Measurements from ENCODE around the gene ZPLD1.

ZPLD1 gene

GRCh38 chr3:102466001-102466400 lies 31.2 kb downstream of the ZPLD1 start:
- no peak for DNase-seq (ENCODE audit: low read depth in 1 of 2, low spot score in 1 of 2)

- DNase-seq (ENCODE audit: low read depth in 1 of 2, low spot score in 1 of 2) = no peak
These were observed 35.3 kb downstream of the ZPLD1 start for GRCh38 chr3:102470066-102470465.

GRCh38 chr3:102471001-102471400 lies 36.2 kb downstream of the ZPLD1 start:
- no peak for DNase-seq (ENCODE audit: low read depth in 1 of 2, low spot score in 1 of 2)

GRCh38 chr3:102471491-102471890 lies 36.7 kb downstream of the ZPLD1 start:
- DNase-seq (ENCODE audit: low read depth in 1 of 2, low spot score in 1 of 2) = no peak

- no peak for DNase-seq (ENCODE audit: low read depth in 1 of 2, low spot score in 1 of 2)
These were observed 38.8 kb downstream of the ZPLD1 start for GRCh38 chr3:102473648-102474047.

GRCh38 chr3:102474207-102474606 lies 39.4 kb downstream of the ZPLD1 start:
- DNase-seq (ENCODE audit: low read depth in 1 of 2, low spot score in 1 of 2) = no peak

- no peak for DNase-seq (ENCODE audit: low read depth in 1 of 2, low spot score in 1 of 2)
These were observed 41.4 kb downstream of the ZPLD1 start for GRCh38 chr3:102476198-102476597.

GRCh38 chr3:102478160-102478559 lies 43.3 kb downstream of the ZPLD1 start:
- no peak for DNase-seq (ENCODE audit: low read depth in 1 of 2, low spot score in 1 of 2)

GRCh38 chr3:102480139-102480538 lies 45.3 kb downstream of the ZPLD1 start:
- DNase-seq (ENCODE audit: low read depth in 1 of 2, low spot score in 1 of 2) = no peak

- no peak for DNase-seq (ENCODE audit: low read depth in 1 of 2, low spot score in 1 of 2)
These were observed 46.2 kb downstream of the ZPLD1 start for GRCh38 chr3:102481050-102481449.

- DNase-seq (ENCODE audit: low read depth in 1 of 2, low spot score in 1 of 2) = no peak
These were observed 48.7 kb downstream of the ZPLD1 start for GRCh38 chr3:102483556-102483955.

GRCh38 chr3:102484363-102484762 lies 49.5 kb downstream of the ZPLD1 start:
- no peak for DNase-seq (ENCODE audit: low read depth in 1 of 2, low spot score in 1 of 2)

GRCh38 chr3:102485701-102486100 lies 50.9 kb downstream of the ZPLD1 start:
- DNase-seq (ENCODE audit: low read depth in 1 of 2, low spot score in 1 of 2) = no peak

GRCh38 chr3:102488331-102488730 lies 53.5 kb downstream of the ZPLD1 start:
- DNase-seq (ENCODE audit: low read depth in 1 of 2, low spot score in 1 of 2) = no peak

GRCh38 chr3:102492300-102492699 lies 57.5 kb downstream of the ZPLD1 start:
- DNase-seq (ENCODE audit: low read depth in 1 of 2, low spot score in 1 of 2) = no peak

GRCh38 chr3:102497571-102497970 lies 62.8 kb downstream of the ZPLD1 start:
- DNase-seq (ENCODE audit: low read depth in 1 of 2, low spot score in 1 of 2) = no peak

GRCh38 chr3:102505542-102505941 lies 70.7 kb downstream of the ZPLD1 start:
- DNase-seq (ENCODE audit: low read depth in 1 of 2, low spot score in 1 of 2) = no peak

- no peak for DNase-seq (ENCODE audit: low read depth in 1 of 2, low spot score in 1 of 2)
These were observed 75.8 kb downstream of the ZPLD1 start for GRCh38 chr3:102510663-102511062.

- no peak for DNase-seq (ENCODE audit: low read depth in 1 of 2, low spot score in 1 of 2)
These were observed 76.4 kb downstream of the ZPLD1 start for GRCh38 chr3:102511168-102511567.

- DNase-seq (ENCODE audit: low read depth in 1 of 2, low spot score in 1 of 2) = no peak
These were observed 76.8 kb downstream of the ZPLD1 start for GRCh38 chr3:102511639-102512038.

- no peak for DNase-seq (ENCODE audit: low read depth in 1 of 2, low spot score in 1 of 2)
These were observed 78.1 kb downstream of the ZPLD1 start for GRCh38 chr3:102512734-102513504.

GRCh38 chr3:102514241-102514640 lies 79.4 kb downstream of the ZPLD1 start:
- no peak for DNase-seq (ENCODE audit: low read depth in 1 of 2, low spot score in 1 of 2)

GRCh38 chr3:102521246-102521645 lies 86.4 kb downstream of the ZPLD1 start:
- DNase-seq (ENCODE audit: low read depth in 1 of 2, low spot score in 1 of 2) = no peak

All from activated T-helper 1 cell treated with anti-CD3 and anti-CD28 coated beads, Interleukin-2, amount 50 U/mL, for 16 hours (primary cell).